Naive thymus-derived CD4-positive, alpha-beta T cell (primary cell): ENCODE data around the gene NCSTN. TPM values are rescaled to one million over a fixed set of nuclear protein-coding genes. Genes with fewer than 3 reads are reported as not detected.
A peak's percentile ranks its signal among the peaks of the same experiment; 100 is the strongest.
"Not testable (repeated sequence)": the region's sequence is repeated elsewhere in the genome, so short reads cannot be mapped to it uniquely, and the experiment has no call there.

ENCODE experiments used
- ATAC-seq: fragments of 150-1000 bp; cut with Tn5 transposase; 2 replicates; pipeline ENCODE4 v1.10.0; 2021; ENCODE audit warnings: mild to moderate bottlenecking, moderate library complexity
- CTCF ChIA-PET: fragments of 350-600 bp; sonication (Branson Sonifier 250); formaldehyde crosslinking; loops from one replicate; lab custom pipeline; 2021; ENCODE audit warnings: antibody characterized with exemption; lab: Charles Lee
- POLR2A ChIA-PET: fragments of 350-600 bp; sonication (Branson Sonifier 250); formaldehyde crosslinking; loops from one replicate; lab custom pipeline; 2021; ENCODE audit warnings: antibody characterized with exemption, inconsistent platforms; lab: Charles Lee
- DNase-seq, 9 donors: peaks; one replicate each; pipeline versions ENCODE4 v3.0.0 to v3.0.0-alpha.2; 2020 to 2022; ENCODE audit warnings: mixed read lengths in 1 of 9
- H3K27ac ChIP-seq: one replicate; pipeline ENCODE4 v1.7.0; 2013; ENCODE audit warnings: mild to moderate bottlenecking, low read depth, low read length, moderate library complexity
- H3K27me3 ChIP-seq, 2 donors: one replicate each; pipeline ENCODE4 v1.7.0; 2013; ENCODE audit warnings: low read length in 2 of 2, mild to moderate bottlenecking in 2 of 2, moderate library complexity in 2 of 2; ENCODE audit not compliant: control insufficient read depth in 2 of 2, insufficient read depth in 2 of 2
- H3K36me3 ChIP-seq, 3 experiments: 1 replicate in 2 of 3; 2 replicates in 1 of 3; pipeline ENCODE4 v1.7.0; 2013; ENCODE audit warnings: low read length in 3 of 3, mild to moderate bottlenecking in 3 of 3, moderate library complexity in 1 of 3; ENCODE audit not compliant: insufficient read depth in 3 of 3, control insufficient read depth in 2 of 3
- H3K4me1 ChIP-seq, 2 donors: one replicate each; pipeline ENCODE4 v1.7.0; 2013; ENCODE audit warnings: low read length in 2 of 2, mild to moderate bottlenecking in 2 of 2, moderate library complexity in 1 of 2; ENCODE audit not compliant: control insufficient read depth in 2 of 2, insufficient read depth in 2 of 2
- H3K4me3 ChIP-seq: 2 replicates; pipeline ENCODE4 v1.7.0; 2013; ENCODE audit warnings: mild to moderate bottlenecking, low read length
- H3K9me3 ChIP-seq, 3 experiments: 1 replicate in 2 of 3; 2 replicates in 1 of 3; pipeline ENCODE4 v1.7.0; 2013; ENCODE audit warnings: low read length in 3 of 3; ENCODE audit not compliant: control insufficient read depth in 2 of 3
- H3K27ac Mint-ChIP-seq, 9 donors: one replicate each; pipeline ENCODE4 v1.8.0; 2020 to 2022; ENCODE audit warnings: mixed read lengths in 9 of 9, mild to moderate bottlenecking in 8 of 9, moderate library complexity in 5 of 9, inconsistent platforms in 2 of 9
- H3K27me3 Mint-ChIP-seq, 5 donors: one replicate each; pipeline ENCODE4 v1.8.0; 2021 to 2022; ENCODE audit warnings: mixed read lengths in 5 of 5, mild to moderate bottlenecking in 1 of 5
- H3K36me3 Mint-ChIP-seq, 5 donors: one replicate each; pipeline ENCODE4 v1.8.0; 2020 to 2022; ENCODE audit warnings: mixed read lengths in 5 of 5, mild to moderate bottlenecking in 3 of 5, inconsistent platforms in 1 of 5
- H3K4me1 Mint-ChIP-seq, 7 donors: one replicate each; pipeline ENCODE4 v1.8.0; 2020 to 2022; ENCODE audit warnings: mixed read lengths in 7 of 7, mild to moderate bottlenecking in 3 of 7, inconsistent platforms in 1 of 7
- H3K4me3 Mint-ChIP-seq, 10 donors: one replicate each; pipeline ENCODE4 v1.8.0; 2020 to 2022; ENCODE audit warnings: mild to moderate bottlenecking in 10 of 10, mixed read lengths in 10 of 10, moderate library complexity in 6 of 10, inconsistent platforms in 2 of 10
- H3K9me3 Mint-ChIP-seq, 11 donors: one replicate each; pipeline ENCODE4 v1.8.0; 2020 to 2022; ENCODE audit warnings: mixed read lengths in 11 of 11, mild to moderate bottlenecking in 4 of 11, inconsistent platforms in 1 of 11, moderate library complexity in 1 of 11
- intact Hi-C, 2 donors: fragments of 100-400 bp; cut with micrococcal nuclease; formaldehyde crosslinking; loops; one replicate each; pipeline ENCODE4 v1.15.1; 2023
- polyA plus RNA-seq, 2 donors: library from polyadenylated mRNA; unstranded; fragments of 300-500 nt; fragmentation: Illumina TruSeq; gene quantifications; one replicate each; pipeline ENCODE4 v1.2.3, GENCODE V29; 2021
- total RNA-seq, 6 experiments: library from RNA in 5 of 6; stranded (reverse) in 5 of 6; gene quantifications; 1 replicate in 5 of 6; 2 replicates in 1 of 6; pipeline ENCODE4 v1.2.3 and lab custom pipeline; 2021 to 2026

NCSTN gene
- total and polyA plus RNA-seq, 7 experiments from 2014 or later: 68.4 to 91.1 (median 73.5) TPM

DNA sequence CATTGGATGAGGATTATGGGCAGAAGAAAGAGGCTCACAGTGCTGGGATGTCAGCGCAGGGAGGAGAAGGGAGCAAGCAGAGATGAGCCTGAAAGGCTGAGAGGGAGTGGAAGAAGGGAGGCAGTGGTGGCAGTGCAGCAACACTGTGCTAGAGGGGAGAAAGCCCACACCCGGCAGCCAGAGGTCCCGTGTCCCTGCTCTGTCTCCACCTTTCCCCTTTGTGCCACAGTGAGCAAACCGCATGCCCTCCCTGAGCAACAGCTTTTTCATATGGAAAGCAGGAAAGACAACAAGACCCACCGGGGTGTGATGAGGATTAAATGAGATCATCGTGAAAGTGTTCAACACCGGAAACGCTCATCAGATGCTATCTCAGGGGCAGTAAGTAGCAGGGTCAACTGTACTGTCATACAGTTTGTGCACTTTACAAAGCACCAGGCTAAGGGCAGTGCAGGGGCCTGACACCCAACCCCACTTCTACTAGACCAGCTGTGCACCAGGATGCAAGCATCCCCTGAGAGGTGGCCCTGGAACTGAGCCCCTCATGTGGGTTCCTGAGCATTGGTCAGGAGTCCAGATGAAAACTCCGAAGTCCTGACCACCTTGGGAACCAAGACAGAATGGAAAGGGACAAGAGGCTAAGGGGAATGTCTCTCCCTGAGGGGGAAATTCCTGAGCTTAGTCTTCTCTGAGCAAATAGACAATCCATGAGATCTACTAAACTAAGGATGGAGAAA, 32.8 kb downstream of the NCSTN start:
- ATAC-seq (peak; percentile 54), DNase-seq (no peak)
- ChIA-PET CTCF (interaction anchor here (0.7 to 2.7 kb wide), 14 partner anchors 8 to 621 kb away, joined by 3 to 10 read pairs (median 4); no protein-coding TSS in a partner anchor), POLR2A (interaction anchor here (1.2 kb wide), 1 partner anchor 85 kb away, joined by 3 read pairs; no protein-coding TSS in a partner anchor)
- peaks cover 8 to 11% of the 10 kb centered on the region in 2 donors for H3K4me1 ChIP-seq
- Mint-ChIP-seq H3K4me1 (peaks cover 7 to 19% (median 14%) of the 10 kb centered on the region in 7 donors), H3K27ac (peak overlapping the region in 3 of 9 donors; percentile 4 to 54 (median 49)), H3K9me3 (peaks cover 0 to 2% (median 0%) of the 10 kb centered on the region in 11 donors), H3K4me3 (peak overlapping the region in 8 of 10 donors; percentile 5 to 59 (median 36)), H3K27me3 (peaks cover 0 to 6% (median 0%) of the 10 kb centered on the region in 5 donors), H3K36me3 (no peaks in the 10 kb centered on the region)
- H3K9me3 ChIP-seq: no peaks in the 10 kb centered on the region
- intact Hi-C loops: loop anchor here (1.0 to 10.0 kb wide), 11 partner anchors 22 to 581 kb away; no protein-coding TSS in a partner anchor
- H3K27ac ChIP-seq: no peak overlapping the region
- H3K4me3 ChIP-seq: no peak overlapping the region
- no peaks in the 10 kb centered on the region for H3K27me3 ChIP-seq
- no peaks in the 10 kb centered on the region for H3K36me3 ChIP-seq

DNA sequence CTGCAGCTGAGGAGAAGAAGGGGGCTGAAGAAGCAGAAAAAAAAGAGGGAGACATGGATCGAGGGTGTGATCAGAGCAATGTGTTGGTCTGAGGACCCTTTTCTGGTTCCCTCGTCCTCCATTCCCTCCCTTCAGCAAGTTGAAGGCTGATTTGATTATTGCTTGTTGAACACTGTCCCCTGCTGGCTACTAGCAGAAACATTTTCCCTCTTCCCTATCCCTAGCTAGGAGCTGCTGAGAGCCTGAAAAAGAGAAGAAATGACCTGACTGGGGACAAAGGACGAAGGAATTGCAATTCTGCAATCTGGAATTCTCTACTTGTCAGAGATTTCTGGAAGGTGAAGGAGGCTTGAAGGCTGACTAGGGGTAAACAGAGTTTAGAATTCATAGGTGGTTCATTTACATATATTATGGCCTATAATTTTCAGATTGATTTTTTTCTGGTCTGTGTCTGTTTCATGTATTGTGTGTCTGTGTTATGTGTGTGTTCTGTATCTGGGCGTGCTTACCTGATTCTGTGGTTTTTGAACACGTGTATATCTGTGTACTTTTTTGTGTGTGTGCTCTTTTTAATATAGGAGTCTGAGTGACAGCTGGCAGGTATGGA, 33.4 kb downstream of the NCSTN start:
- ChIA-PET CTCF (interaction anchor here (0.7 to 2.7 kb wide), 16 partner anchors 9 to 621 kb away, joined by 3 to 10 read pairs (median 4); no protein-coding TSS in a partner anchor), POLR2A (interaction anchor here (1.2 kb wide), 1 partner anchor 85 kb away, joined by 3 read pairs; no protein-coding TSS in a partner anchor)
- H3K27me3 ChIP-seq: no peaks in the 10 kb centered on the region
- peaks cover 0 to 7% (median 0%) of the 10 kb centered on the region in 5 donors for H3K27me3 Mint-ChIP-seq
- H3K36me3 ChIP-seq: no peaks in the 10 kb centered on the region
- H3K9me3 Mint-ChIP-seq: peaks cover 0 to 2% (median 0%) of the 10 kb centered on the region in 11 donors
- H3K4me3 Mint-ChIP-seq: peak overlapping the region in 5 of 10 donors; percentile 5 to 54 (median 15)
- H3K36me3 Mint-ChIP-seq: no peaks in the 10 kb centered on the region
- no peak overlapping the region for H3K27ac ChIP-seq
- H3K27ac Mint-ChIP-seq: peak overlapping the region in 2 of 9 donors; percentile 4 to 37
- H3K4me1 Mint-ChIP-seq: peaks cover 7 to 19% (median 14%) of the 10 kb centered on the region in 7 donors
- ATAC-seq: peak; percentile 73
- intact Hi-C loops: loop anchor here (1.0 to 10.0 kb wide), 11 partner anchors 22 to 582 kb away; no protein-coding TSS in a partner anchor
- H3K4me3 ChIP-seq: no peak overlapping the region
- peaks cover 8 to 11% of the 10 kb centered on the region in 2 donors for H3K4me1 ChIP-seq
- no peaks in the 10 kb centered on the region for H3K9me3 ChIP-seq
- peak in 6 of 9 donors; percentile 21 to 45 (median 36) for DNase-seq

DNA sequence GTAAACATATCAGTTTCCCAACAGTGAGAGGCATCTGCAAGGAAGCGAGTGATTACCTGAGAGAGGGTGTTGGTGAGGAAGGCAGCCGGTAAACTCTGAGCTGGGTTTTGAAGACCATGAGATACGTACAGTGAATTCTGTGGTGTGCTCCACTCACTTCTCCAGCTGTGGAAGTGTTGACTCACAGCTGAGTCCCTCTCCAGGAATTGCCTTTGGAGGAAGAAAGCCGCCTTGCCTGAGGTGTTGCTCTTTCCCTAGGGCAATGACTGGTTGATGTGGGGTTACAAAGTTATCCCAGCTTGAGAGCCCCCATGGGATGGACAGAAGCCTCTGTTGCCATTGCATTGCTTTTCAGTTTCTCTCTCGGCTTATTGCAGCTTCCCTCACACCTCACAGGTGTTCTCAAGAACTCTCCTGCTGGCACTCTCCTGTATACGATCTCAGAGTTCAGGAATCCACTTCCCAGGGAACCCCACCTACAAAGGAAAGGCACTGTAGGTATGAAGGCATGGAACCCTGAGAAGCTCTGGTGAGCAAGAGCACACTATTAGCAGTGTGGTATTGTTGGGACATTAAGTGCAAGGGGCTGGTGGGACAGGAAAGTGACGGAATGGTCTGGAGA, 34.5 kb downstream of the NCSTN start:
- CTCF ChIA-PET: interaction anchor here (0.5 to 2.8 kb wide), 9 partner anchors 21 to 367 kb away, joined by 3 to 10 read pairs (median 4); no protein-coding TSS in a partner anchor
- H3K27ac ChIP-seq: no peak overlapping the region
- no peak for DNase-seq
- POLR2A ChIA-PET: no interaction called here
- Mint-ChIP-seq H3K27me3 (peaks cover 0 to 13% (median 0%) of the 10 kb centered on the region in 5 donors), H3K27ac (no peak overlapping the region), H3K36me3 (no peaks in the 10 kb centered on the region), H3K9me3 (peaks cover 0 to 2% (median 0%) of the 10 kb centered on the region in 11 donors), H3K4me1 (peaks cover 7 to 19% (median 14%) of the 10 kb centered on the region in 7 donors), H3K4me3 (no peak overlapping the region)
- H3K4me3 ChIP-seq: no peak overlapping the region
- H3K27me3 ChIP-seq: no peaks in the 10 kb centered on the region
- H3K9me3 ChIP-seq: no peaks in the 10 kb centered on the region
- no peak for ATAC-seq
- peaks cover 8 to 11% of the 10 kb centered on the region in 2 donors for H3K4me1 ChIP-seq
- intact Hi-C loops: loop anchor here in 1 of 2 donors (2.0 to 10.0 kb wide), 3 partner anchors 269 to 583 kb away; no protein-coding TSS in a partner anchor
- no peaks in the 10 kb centered on the region for H3K36me3 ChIP-seq

DNA sequence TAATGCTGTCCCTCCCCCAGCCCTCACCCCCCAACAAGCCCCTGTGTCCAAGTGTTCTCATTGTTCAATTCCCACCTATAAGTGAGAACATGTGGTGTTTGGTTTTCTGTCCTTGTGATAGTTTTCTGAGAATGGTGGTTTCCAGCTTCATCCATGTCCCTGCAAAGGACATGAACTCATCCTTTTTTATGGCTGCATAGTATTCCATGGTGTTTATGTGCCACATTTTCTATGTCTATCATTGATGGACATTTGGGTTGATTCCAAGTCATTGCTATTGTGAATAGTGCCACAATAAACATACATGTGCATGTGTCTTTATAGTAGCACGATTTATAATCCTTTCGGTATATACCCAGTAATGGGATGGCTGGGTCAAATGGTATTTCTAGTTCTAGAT, 41.6 kb downstream of the NCSTN start:
- H3K9me3 ChIP-seq, H3K4me3 Mint-ChIP-seq, POLR2A ChIA-PET, H3K27ac ChIP-seq, H3K27ac Mint-ChIP-seq, H3K4me3 ChIP-seq, DNase-seq, CTCF ChIA-PET, H3K36me3 ChIP-seq, H3K4me1 Mint-ChIP-seq, H3K27me3 ChIP-seq, ATAC-seq, H3K4me1 ChIP-seq, intact Hi-C loops, H3K36me3 Mint-ChIP-seq: not testable (repeated sequence)
- Mint-ChIP-seq H3K27me3 (peaks cover 0 to 47% (median 0%) of the 10 kb centered on the region in 5 donors), H3K9me3 (peaks cover 0 to 10% (median 2%) of the 10 kb centered on the region in 11 donors)

DNA sequence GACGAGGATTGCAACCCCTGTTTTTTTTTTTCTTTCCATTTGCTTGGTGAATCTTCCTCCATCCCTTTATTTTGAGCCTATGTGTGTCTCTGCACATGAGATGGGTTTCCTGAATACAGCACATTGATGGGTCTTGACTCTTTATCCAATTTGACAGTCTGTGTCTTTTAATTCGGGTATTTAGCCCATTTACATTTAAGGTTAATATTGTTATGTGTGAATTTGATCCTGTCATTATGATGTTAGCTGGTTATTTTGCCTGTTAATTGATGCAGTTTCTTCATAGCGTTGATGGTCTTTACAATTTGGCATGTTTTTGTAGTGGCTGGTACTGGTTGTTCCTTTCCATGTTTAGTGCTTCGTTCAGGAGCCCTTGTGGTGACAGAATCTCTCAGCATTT, 45.2 kb downstream of the NCSTN start:
- H3K9me3 ChIP-seq, CTCF ChIA-PET, H3K4me1 Mint-ChIP-seq, ATAC-seq, H3K4me3 ChIP-seq, H3K36me3 ChIP-seq, H3K27ac Mint-ChIP-seq, intact Hi-C loops, H3K36me3 Mint-ChIP-seq, H3K4me3 Mint-ChIP-seq, DNase-seq, H3K27me3 ChIP-seq, H3K4me1 ChIP-seq, H3K27ac ChIP-seq: not testable (repeated sequence)
- Mint-ChIP-seq H3K9me3 (peaks cover 0 to 13% (median 2%) of the 10 kb centered on the region in 11 donors), H3K27me3 (peaks cover 0 to 50% (median 1%) of the 10 kb centered on the region in 5 donors)
- POLR2A ChIA-PET: interaction anchor here (0.6 kb wide), 1 partner anchor 173 kb away, joined by 4 read pairs; no protein-coding TSS in a partner anchor

DNA sequence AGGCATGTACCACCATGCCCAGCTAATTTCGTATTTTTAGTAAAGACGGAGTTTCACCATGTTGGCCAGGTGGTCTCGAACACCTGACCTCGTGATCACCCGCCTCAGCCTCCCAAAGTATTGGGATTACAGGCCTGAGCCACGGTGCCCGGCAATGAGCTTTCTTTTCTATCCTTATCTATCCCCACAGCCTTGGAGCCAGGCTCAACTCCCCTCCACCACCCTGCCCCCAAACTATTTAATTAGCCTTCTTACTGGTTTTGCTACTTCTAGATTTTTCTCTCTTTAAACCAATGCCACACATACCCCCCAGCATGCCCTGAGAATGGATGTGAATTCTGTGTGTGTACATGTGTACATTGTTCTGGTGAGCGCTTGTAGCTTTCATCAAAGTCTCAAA, 51.5 kb downstream of the NCSTN start:
- intact Hi-C loops: no loop called here
- ATAC-seq (no peak), DNase-seq (no peak)
- H3K4me1 ChIP-seq: no peaks in the 10 kb centered on the region
- no peaks in the 10 kb centered on the region for H3K27me3 ChIP-seq
- Mint-ChIP-seq H3K4me3 (no peak overlapping the region), H3K27me3 (peaks cover 0 to 49% (median 5%) of the 10 kb centered on the region in 5 donors), H3K9me3 (peaks cover 0 to 4% (median 0%) of the 10 kb centered on the region in 11 donors), H3K27ac (no peak overlapping the region), H3K4me1 (peaks cover 0 to 2% (median 0%) of the 10 kb centered on the region in 7 donors), H3K36me3 (peaks cover 0 to under 1% (median 0%) of the 10 kb centered on the region in 5 donors)
- CTCF ChIA-PET: interaction anchor here (0.9 kb wide), 1 partner anchor 104 kb away, joined by 3 read pairs; no protein-coding TSS in a partner anchor
- no peaks in the 10 kb centered on the region for H3K36me3 ChIP-seq
- POLR2A ChIA-PET: no interaction called here
- no peak overlapping the region for H3K27ac ChIP-seq
- H3K9me3 ChIP-seq: no peaks in the 10 kb centered on the region
- H3K4me3 ChIP-seq: no peak overlapping the region
